ENCODE data around the gene MAGEA6.
A peak's percentile ranks its signal among the peaks of the same experiment; 100 is the strongest.

MAGEA6 gene

GRCh38 chrX:152733261-152733975, 36.1 kb downstream of the MAGEA6 start, which contains the start of the genes CSAG1 and MAGEA12:
Gene CSAG1, minus strand, starts transcription at chrX:152733721. Its CDS starts 1,261 bp downstream, at chrX:152732460.
Gene MAGEA12, plus strand, starts transcription at chrX:152733757. Its CDS starts 2,405 bp downstream, at chrX:152736162.
- TF ChIP-seq EP300 (IDR thresholded peaks at IDR 0.05; ENCODE audit: borderline replicate concordance) (no peak), USF1 (IDR thresholded peaks at IDR 0.05) (peak; percentile 93), NFIC (IDR thresholded peaks at IDR 0.05) (no peak), FOXM1 (IDR thresholded peaks at IDR 0.05; ENCODE audit: borderline replicate concordance, low read depth) (no peak), ZBTB7A (IDR thresholded peaks at IDR 0.05; ENCODE audit: low read depth) (no peak), YY1 (IDR thresholded peaks at IDR 0.05; ENCODE audit: low read depth) (peak; percentile 28; the same call in 1 of the 2 replicates), TAF1 (IDR thresholded peaks at IDR 0.05; ENCODE audit: low read depth) (peak; percentile 34; the same call in 1 of the 2 replicates), RAD21 (IDR thresholded peaks at IDR 0.05; ENCODE audit: low read depth) (no peak), TEAD4 (IDR thresholded peaks at IDR 0.05) (no peak), TCF12 (IDR thresholded peaks at IDR 0.05; ENCODE audit: low read depth) (no peak), CREB1 (IDR thresholded peaks at IDR 0.05; ENCODE audit: low read depth) (peak; percentile 75), MAX (IDR thresholded peaks at IDR 0.05) (peak; percentile 37; the same call in 1 of the 2 replicates), REST (IDR thresholded peaks at IDR 0.05; ENCODE audit: low read depth) (no peak), CEBPB (IDR thresholded peaks at IDR 0.05) (no peak)

GRCh38 chrX:152725409-152725808, 44.1 kb downstream of the MAGEA6 start:
- TF ChIP-seq CEBPB (IDR thresholded peaks at IDR 0.05) (no peak), ZBTB7A (IDR thresholded peaks at IDR 0.05; ENCODE audit: low read depth) (no peak), CREB1 (IDR thresholded peaks at IDR 0.05; ENCODE audit: low read depth) (no peak), TAF1 (IDR thresholded peaks at IDR 0.05; ENCODE audit: low read depth) (no peak), TCF12 (IDR thresholded peaks at IDR 0.05; ENCODE audit: low read depth) (no peak), USF1 (IDR thresholded peaks at IDR 0.05) (no peak), REST (IDR thresholded peaks at IDR 0.05; ENCODE audit: low read depth) (no peak), NFIC (IDR thresholded peaks at IDR 0.05) (no peak), RAD21 (IDR thresholded peaks at IDR 0.05; ENCODE audit: low read depth) (no peak), MAX (IDR thresholded peaks at IDR 0.05) (no peak), FOXM1 (IDR thresholded peaks at IDR 0.05; ENCODE audit: borderline replicate concordance, low read depth) (no peak), TEAD4 (IDR thresholded peaks at IDR 0.05) (no peak), YY1 (IDR thresholded peaks at IDR 0.05; ENCODE audit: low read depth) (no peak), EGR1 (IDR thresholded peaks at IDR 0.05) (no peak), EP300 (IDR thresholded peaks at IDR 0.05; ENCODE audit: borderline replicate concordance) (no peak)
